Central memory CD8-positive, alpha-beta T cell (primary cell): Measurements from ENCODE around the gene DHX35.
A peak's percentile ranks its signal among the peaks of the same experiment; 100 is the strongest.

Source experiments
- ATAC-seq: fragments of 150-1000 bp; cut with Tn5 transposase; replicated peaks from 2 replicates; pipeline ENCODE4 v1.10.0; 2022; ENCODE audit warnings: mild to moderate bottlenecking, moderate FRiP score, moderate number of reproducible peaks; ENCODE audit not compliant: poor library complexity, severe bottlenecking; ENCODE audit errors: extremely low read depth
- DNase-seq, 2 donors: peaks; one replicate each; pipeline ENCODE4 v3.0.0; 2021; ENCODE audit warnings: low spot score in 2 of 2
- H3K27ac Mint-ChIP-seq: one replicate; pipeline ENCODE4 v1.8.0; 2022; ENCODE audit warnings: low read depth, mild to moderate bottlenecking, moderate library complexity, mixed read lengths
- H3K27me3 Mint-ChIP-seq: one replicate; pipeline ENCODE4 v1.8.0; 2022; ENCODE audit warnings: mixed read lengths
- H3K36me3 Mint-ChIP-seq: one replicate; pipeline ENCODE4 v1.8.0; 2022; ENCODE audit warnings: mild to moderate bottlenecking, moderate library complexity, mixed read lengths; ENCODE audit not compliant: insufficient read depth
- H3K4me1 Mint-ChIP-seq: one replicate; pipeline ENCODE4 v1.8.0; 2022; ENCODE audit warnings: mixed read lengths
- H3K4me3 Mint-ChIP-seq: one replicate; pipeline ENCODE4 v1.8.0; 2022; ENCODE audit warnings: mild to moderate bottlenecking, moderate library complexity, mixed read lengths
- H3K9me3 Mint-ChIP-seq: one replicate; pipeline ENCODE4 v1.8.0; 2022; ENCODE audit warnings: mixed read lengths

The DHX35 gene, protein sequence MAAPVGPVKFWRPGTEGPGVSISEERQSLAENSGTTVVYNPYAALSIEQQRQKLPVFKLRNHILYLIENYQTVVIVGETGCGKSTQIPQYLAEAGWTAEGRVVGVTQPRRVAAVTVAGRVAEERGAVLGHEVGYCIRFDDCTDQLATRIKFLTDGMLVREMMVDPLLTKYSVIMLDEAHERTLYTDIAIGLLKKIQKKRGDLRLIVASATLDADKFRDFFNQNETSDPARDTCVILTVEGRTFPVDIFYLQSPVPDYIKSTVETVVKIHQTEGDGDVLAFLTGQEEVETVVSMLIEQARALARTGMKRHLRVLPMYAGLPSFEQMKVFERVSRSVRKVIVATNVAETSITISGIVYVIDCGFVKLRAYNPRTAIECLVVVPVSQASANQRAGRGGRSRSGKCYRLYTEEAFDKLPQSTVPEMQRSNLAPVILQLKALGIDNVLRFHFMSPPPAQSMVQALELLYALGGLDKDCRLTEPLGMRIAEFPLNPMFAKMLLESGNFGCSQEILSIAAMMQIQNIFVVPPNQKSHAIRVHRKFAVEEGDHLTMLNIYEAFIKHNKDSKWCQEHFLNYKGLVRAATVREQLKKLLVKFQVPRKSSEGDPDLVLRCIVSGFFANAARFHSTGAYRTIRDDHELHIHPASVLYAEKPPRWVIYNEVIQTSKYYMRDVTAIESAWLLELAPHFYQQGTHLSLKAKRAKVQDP

DNA sequence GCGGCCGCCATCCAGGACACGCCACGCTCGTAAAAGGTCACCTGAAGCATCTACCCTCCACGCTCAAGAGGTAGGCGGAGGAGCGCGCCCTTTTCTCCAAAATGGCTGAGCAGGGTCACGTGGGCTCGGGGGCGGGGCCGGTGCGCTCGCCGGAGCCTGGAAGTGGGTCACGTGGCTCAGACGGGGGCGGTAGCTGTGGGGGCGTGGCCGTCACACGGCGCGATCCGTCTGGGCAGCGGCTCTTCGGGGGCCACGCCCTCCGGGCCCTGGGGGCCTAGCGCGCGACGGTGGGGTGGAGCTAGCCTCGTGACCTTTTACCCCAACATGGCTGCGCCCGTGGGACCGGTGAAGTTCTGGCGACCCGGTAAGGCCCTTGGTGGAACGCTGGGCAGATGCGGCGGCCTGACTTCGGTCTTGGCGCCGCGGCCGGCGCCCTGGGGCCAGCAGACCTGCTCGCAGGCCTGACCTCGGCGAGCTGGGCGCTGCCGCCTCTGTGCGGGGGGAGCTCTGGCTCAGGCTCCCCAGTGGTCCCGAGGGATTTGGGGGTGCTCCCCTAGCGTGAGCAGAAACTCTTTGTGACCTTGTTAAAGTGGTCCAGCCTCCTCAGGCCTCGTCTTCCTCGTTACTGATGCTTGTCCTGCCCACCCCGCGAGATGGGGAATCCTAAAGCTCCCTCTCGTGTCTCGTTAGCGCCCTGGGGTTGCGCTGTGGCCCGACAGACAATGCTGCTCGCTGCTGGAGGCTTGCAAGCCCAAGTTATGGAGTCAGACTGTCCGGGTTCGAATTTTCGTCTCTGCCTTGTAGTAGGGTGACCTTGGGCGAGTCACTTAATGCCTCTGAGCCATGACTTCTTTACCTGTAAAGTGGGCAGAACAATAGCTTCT lies at the start of gene DHX35:
Gene DHX35 (plus strand): TSS at position 301 of the 884 bp plus-strand sequence. CDS start 24 bp downstream, at position 325.
- Mint-ChIP-seq H3K4me1 (peaks cover 16% of the 10 kb centered on the region), H3K9me3 (no peaks in the 10 kb centered on the region)
- peak; percentile 97 for ATAC-seq

DNA sequence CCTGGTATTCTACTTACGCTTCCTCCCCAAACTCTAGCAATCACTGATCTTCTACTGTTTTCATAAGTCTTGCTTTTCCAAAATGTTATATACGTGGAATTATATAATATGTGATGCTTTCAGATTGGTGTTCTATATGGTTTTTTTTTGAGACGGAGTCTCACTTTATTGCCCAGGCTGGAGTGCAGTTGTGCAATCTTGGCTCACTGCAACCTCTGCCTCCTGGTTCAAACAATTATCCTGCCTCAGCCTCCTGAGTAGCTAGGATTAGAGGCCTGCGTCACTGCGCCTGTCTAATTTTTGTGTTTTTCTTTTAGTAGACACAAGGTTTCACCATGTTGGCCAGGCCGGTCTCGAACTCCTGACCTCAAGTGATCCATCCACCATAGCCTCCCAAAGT lies 46.8 kb upstream of the DHX35 start:
- H3K4me1 Mint-ChIP-seq, result no peaks in the 10 kb centered on the region

More for the DNA sequence above, at the start of gene DHX35:
- Mint-ChIP-seq H3K4me3 (peak within 1 kb of the TSS; percentile 91), H3K36me3 (peaks cover 4% of the 10 kb centered on the region), H3K27ac (peak within 1 kb of the TSS; percentile 95), H3K27me3 (no peaks in the 10 kb centered on the region)
- DNase-seq, result peak; percentile 97 to 98

DNA sequence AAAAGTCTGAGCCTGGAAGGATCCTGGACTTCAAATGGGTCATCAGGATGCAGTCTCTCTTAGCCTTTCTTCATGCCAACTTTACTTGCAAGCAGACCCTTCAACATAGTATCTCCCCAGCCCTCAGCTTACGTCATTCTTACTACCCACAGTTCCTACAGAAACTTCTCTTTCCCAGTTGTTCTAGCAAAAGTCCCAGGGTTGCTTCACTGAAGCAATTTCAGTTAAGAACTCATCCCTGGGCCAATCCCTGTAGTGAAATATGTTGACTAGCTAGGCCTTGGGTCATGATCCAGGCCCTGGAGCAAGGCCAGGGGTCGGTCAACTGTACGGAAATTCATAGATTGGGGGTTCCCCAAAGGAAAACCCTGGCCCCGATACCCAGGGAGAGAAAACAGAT lies 44.5 kb upstream of the DHX35 start:
- Mint-ChIP-seq H3K4me1 (no peaks in the 10 kb centered on the region), H3K27me3 (no peaks in the 10 kb centered on the region), H3K9me3 (no peaks in the 10 kb centered on the region), H3K36me3 (peaks cover 50% of the 10 kb centered on the region), H3K4me3 (no peak overlapping the region), H3K27ac (peak overlapping the region; percentile 68)
- DNase-seq (no peak), ATAC-seq (no peak)

More for the DNA sequence above, 46.8 kb upstream of the DHX35 start:
- Mint-ChIP-seq H3K9me3 (no peaks in the 10 kb centered on the region), H3K4me3 (no peak overlapping the region), H3K36me3 (peaks cover 68% of the 10 kb centered on the region), H3K27me3 (no peaks in the 10 kb centered on the region), H3K27ac (no peak overlapping the region)
- ATAC-seq (no peak), DNase-seq (no peak)

DNA sequence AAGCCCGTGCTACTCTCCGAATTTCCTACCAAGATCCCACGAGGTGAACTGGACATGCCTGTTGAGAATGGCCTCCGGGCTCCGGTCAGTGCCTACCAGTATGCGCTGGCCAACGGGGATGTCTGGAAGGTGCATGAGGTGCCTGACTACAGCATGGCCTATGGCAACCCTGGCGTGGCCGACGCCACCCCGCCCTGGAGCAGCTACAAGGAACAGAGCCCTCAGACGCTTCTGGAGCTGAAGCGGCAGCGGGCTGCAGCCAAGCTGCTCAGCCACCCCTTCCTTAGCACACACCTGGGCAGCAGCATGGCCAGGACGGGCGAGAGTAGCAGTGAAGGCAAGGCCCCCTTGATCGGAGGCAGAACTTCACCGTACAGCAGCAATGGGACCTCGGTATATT lies 44.0 kb upstream of the DHX35 start:
- no peaks in the 10 kb centered on the region for H3K27me3 Mint-ChIP-seq
- no peaks in the 10 kb centered on the region for H3K4me1 Mint-ChIP-seq
- H3K36me3 Mint-ChIP-seq, result peaks cover 47% of the 10 kb centered on the region
- H3K4me3 Mint-ChIP-seq, result no peak overlapping the region
- no peak overlapping the region for H3K27ac Mint-ChIP-seq
- ATAC-seq (no peak), DNase-seq (no peak)
- no peaks in the 10 kb centered on the region for H3K9me3 Mint-ChIP-seq

DNA sequence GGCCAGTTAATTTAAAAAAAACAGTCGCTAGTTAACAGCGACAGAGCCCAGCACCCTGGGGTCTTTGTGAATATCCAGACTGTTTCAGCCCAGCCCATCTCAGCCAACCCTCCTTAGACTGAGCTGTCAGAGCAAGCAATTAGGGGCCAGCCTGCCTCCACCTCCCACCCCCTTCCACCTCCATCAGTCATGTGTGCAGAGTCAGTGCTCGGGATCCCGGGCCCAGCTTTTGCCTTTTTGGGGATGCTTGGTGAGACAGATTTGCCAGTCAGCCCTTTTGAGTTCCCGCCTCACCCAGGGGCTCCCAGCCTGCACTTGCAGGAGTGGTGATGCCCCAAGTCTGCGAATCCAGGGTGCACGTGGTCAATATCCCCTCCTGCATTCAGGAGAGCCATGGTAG lies 42.5 kb upstream of the DHX35 start:
- no peak for ATAC-seq
- H3K4me1 Mint-ChIP-seq, result no peaks in the 10 kb centered on the region
- H3K36me3 Mint-ChIP-seq, result peaks cover 37% of the 10 kb centered on the region

DNA sequence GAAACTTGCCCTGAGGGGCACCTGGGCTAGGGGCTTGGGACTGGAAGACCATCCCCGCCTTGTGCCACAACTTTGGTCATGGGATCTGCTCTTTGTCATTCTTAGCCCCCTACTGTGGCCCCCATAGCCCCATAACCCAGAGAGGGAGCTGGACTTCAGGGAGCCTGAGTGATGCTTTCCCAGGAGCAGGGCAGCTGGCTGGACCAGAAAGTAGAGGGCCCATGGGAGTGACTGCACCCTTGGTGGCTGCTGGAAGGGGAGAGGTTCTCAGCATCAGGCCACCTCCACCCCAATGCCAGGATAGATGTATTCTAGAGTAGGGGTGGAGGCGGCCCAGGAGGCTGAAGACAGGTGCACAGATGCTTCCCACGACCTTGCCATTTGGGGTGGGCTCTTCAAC lies 41.7 kb upstream of the DHX35 start:
- ATAC-seq (no peak), DNase-seq (no peak)
- Mint-ChIP-seq H3K27ac (no peak overlapping the region), H3K4me1 (peaks cover 7% of the 10 kb centered on the region), H3K9me3 (no peaks in the 10 kb centered on the region), H3K4me3 (no peak overlapping the region), H3K36me3 (peaks cover 32% of the 10 kb centered on the region), H3K27me3 (no peaks in the 10 kb centered on the region)

More for the DNA sequence above, 42.5 kb upstream of the DHX35 start:
- Mint-ChIP-seq H3K4me3 (no peak overlapping the region), H3K27ac (no peak overlapping the region), H3K9me3 (no peaks in the 10 kb centered on the region), H3K27me3 (no peaks in the 10 kb centered on the region)
- no peak for DNase-seq

DNA sequence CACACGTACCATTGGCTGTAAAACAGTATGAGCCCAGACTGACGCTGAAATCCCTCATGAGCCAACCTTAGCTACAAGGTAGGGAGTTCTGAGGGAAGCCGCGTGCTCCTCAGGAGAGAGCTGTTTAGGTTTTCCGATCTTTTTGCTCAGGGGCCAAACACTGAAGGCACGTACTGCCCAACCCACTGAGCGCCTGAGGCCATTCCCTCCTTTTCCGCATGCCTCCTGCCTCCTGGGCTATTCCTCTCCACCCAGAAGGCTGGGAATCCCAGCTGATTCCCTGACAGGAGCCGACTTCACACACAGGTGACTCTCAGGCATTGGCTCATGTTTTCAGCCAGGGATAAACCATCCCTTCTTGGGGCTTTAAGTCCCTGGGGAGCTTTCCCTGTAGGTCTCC lies 41.3 kb upstream of the DHX35 start:
- H3K4me1 Mint-ChIP-seq, result peaks cover 11% of the 10 kb centered on the region
- no peak for ATAC-seq
- H3K27me3 Mint-ChIP-seq, result no peaks in the 10 kb centered on the region
- H3K27ac Mint-ChIP-seq, result no peak overlapping the region
- no peak for DNase-seq
- H3K36me3 Mint-ChIP-seq, result peaks cover 28% of the 10 kb centered on the region
- H3K9me3 Mint-ChIP-seq, result no peaks in the 10 kb centered on the region
- no peak overlapping the region for H3K4me3 Mint-ChIP-seq

DNA sequence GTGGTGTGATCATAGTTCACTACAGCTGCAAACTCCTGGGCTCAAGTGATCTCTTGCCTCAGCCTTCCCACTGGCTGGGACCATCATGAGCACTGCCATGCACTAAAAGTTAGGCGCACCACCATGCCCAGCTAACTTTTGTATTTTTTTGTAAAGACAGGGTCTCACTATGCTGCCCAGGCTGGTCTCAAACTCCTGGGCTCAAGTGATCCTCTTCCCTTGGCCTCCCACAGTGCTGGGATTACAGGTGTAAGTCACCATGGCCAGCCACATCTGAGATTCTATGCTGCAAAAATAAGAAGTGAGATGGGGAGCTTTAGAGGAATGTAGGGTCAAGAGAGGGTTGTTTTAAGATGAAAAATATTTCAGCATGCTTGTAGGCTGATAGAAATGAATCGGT lies 37.4 kb upstream of the DHX35 start:
- no peak for ATAC-seq
- Mint-ChIP-seq H3K9me3 (no peaks in the 10 kb centered on the region), H3K4me3 (peak overlapping the region; percentile 79), H3K36me3 (peaks cover 8% of the 10 kb centered on the region), H3K4me1 (peaks cover 30% of the 10 kb centered on the region), H3K27ac (no peak overlapping the region), H3K27me3 (no peaks in the 10 kb centered on the region)
- no peak for DNase-seq

DNA sequence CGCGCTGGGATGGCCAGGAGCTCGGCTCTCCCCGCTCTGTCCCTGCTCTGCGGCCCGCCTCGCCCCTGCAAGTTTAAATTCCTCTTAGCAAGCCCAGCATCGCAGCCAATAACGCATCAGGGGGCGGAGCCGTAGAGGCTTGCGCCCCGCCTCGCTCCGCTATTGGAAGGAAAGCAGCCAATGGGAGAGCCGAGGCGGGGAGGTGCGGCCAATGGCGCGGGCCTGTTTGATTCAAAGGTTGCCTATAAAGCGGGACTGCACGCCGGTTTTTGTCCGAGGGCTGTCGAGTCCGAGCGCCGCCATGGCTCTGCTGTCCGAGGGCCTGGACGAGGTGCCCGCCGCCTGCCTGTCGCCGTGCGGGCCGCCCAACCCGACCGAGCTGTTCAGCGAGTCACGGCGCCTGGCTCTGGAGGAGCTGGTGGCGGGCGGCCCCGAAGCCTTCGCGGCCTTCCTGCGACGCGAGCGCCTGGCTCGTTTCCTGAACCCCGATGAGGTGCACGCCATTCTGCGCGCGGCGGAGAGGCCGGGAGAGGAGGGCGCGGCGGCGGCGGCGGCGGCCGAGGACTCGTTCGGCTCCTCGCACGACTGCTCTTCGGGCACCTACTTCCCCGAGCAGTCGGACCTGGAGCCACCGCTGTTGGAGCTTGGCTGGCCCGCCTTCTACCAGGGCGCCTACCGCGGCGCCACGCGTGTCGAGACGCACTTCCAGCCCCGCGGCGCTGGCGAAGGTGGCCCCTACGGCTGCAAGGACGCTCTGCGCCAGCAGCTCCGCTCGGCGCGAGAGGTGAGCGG lies 35.8 kb upstream of the DHX35 start, which contains the start of gene FAM83D:
Gene FAM83D (plus strand): TSS at position 276 of the 792 bp plus-strand sequence. CDS start 26 bp downstream, at position 302.
- peak within 1 kb of the TSS; percentile 38 for H3K27ac Mint-ChIP-seq
- H3K4me3 Mint-ChIP-seq, result peak within 1 kb of the TSS; percentile 79
- H3K27me3 Mint-ChIP-seq, result no peaks in the 10 kb centered on the region
- H3K9me3 Mint-ChIP-seq, result no peaks in the 10 kb centered on the region
- H3K36me3 Mint-ChIP-seq, result peaks cover 8% of the 10 kb centered on the region
- DNase-seq (peak; percentile 86 to 90), ATAC-seq (peak; percentile 95)
- H3K4me1 Mint-ChIP-seq, result peaks cover 41% of the 10 kb centered on the region

DNA sequence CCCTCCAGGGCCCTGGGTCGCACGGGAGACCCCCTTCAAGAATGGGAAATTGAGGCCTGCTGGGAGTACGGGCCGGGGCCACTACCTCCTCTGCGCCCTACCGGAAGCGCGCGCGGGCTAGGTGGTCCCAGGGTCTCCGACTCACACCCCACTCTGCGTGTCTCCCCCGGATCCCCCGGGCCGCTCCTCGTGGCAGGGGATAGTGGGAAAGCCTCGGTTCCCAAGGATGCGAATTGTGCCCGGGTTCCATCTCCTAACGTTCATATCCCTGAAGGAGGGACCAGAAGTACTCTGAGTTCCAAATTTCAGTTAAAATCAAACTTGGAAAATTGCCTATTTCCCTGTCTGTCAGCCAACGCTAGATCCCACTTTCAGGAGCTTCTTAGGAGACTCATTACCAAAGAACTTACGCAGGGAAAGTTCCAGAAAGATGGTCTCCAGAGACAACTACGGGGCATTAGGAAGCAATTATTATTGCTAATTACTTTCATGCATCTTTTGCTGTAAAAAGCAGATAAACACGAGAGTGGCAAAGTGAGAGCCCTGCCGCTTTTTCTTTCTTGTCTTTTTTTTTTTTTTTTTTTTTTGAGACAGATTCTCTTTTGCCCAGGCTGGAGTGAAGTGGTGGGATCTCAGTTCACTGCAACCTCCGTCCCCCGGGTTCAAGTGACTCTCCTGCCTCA lies 35.1 kb upstream of the DHX35 start:
- Mint-ChIP-seq H3K27ac (peak overlapping the region; percentile 29), H3K4me3 (peak overlapping the region; percentile 79), H3K4me1 (peaks cover 41% of the 10 kb centered on the region), H3K27me3 (no peaks in the 10 kb centered on the region), H3K9me3 (no peaks in the 10 kb centered on the region), H3K36me3 (peaks cover 6% of the 10 kb centered on the region)
- no peak for ATAC-seq
- DNase-seq, result no peak

DNA sequence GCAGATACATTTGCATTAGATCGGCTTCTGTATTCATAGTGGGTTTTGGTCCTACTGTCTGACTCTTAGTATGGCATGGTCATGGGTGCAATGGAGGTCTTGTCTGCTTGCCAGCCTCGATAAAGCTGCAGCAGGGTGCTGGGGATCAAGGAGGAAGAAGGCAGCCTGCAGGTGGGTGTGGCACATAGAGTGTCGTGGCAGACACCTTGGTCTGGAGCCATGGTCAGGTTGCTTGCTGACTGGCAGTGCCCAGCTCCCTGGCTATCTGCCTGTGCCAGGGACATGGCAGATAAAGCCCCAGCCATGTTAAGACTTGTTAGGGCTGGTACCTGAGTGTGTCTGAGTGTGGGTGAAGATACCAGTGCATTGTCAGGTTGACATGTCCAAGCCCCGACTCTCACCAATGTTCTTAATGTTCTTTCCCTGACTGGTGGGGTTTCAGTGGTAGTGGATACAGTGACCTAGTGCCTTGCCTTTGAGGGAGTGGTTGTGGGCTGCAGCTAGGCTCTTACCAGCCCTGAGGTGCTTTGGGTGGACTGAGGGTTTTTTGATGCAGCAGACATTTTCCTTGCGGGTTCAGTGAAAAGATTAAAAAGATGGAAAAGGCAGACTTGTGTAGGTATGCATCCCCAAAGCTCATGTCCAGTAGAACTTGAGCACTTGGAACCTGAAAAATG lies 34.1 kb upstream of the DHX35 start:
- H3K36me3 Mint-ChIP-seq, result peaks cover 5% of the 10 kb centered on the region
- H3K9me3 Mint-ChIP-seq, result no peaks in the 10 kb centered on the region
- peak overlapping the region; percentile 29 for H3K27ac Mint-ChIP-seq
- no peak for DNase-seq
- no peak for ATAC-seq
- no peaks in the 10 kb centered on the region for H3K27me3 Mint-ChIP-seq
- H3K4me1 Mint-ChIP-seq, result peaks cover 41% of the 10 kb centered on the region
- peak overlapping the region; percentile 79 for H3K4me3 Mint-ChIP-seq
